Keratinocyte (primary cell): Measurements from ENCODE around the gene DLX2. TPM values are rescaled to one million over a fixed set of nuclear protein-coding genes. Genes with fewer than 3 reads are reported as not detected.

ENCODE experiments used
- DNase-seq: peaks from one replicate; pipeline ENCODE4 v3.0.0-alpha.2; 2011; ENCODE audit warnings: low read depth, missing footprints, low spot score
- FAIRE-seq: peaks from 2 replicates; lab custom pipeline; 2011; peaks lifted over from hg19 to GRCh38; lab: Jason Lieb, UNC
- H2AFZ ChIP-seq: 2 replicates; pipeline ENCODE4 v1.6.0; 2012; ENCODE audit warnings: low read length, control low read depth, inconsistent platforms; ENCODE audit not compliant: control insufficient read depth
- H3K27ac ChIP-seq: 2 replicates; pipeline ENCODE4 v1.5.1; 2011; ENCODE audit warnings: low read length; ENCODE audit not compliant: control insufficient read depth, insufficient read depth
- H3K27me3 ChIP-seq: 3 replicates; pipeline ENCODE4 v1.6.0; 2011; ENCODE audit warnings: low read length; ENCODE audit not compliant: control insufficient read depth, insufficient read depth; ENCODE audit errors: extremely low read depth
- H3K36me3 ChIP-seq, 2 experiments: 2 replicates in 1 of 2; 3 replicates in 1 of 2; pipeline ENCODE4 v1.5.1; 2011; ENCODE audit warnings: low read length in 2 of 2, mild to moderate bottlenecking in 1 of 2; ENCODE audit not compliant: control insufficient read depth in 2 of 2, insufficient read depth in 2 of 2; ENCODE audit errors: extremely low read depth in 1 of 2
- H3K4me1 ChIP-seq: 3 replicates; pipeline ENCODE4 v1.5.1; 2011; ENCODE audit warnings: low read length; ENCODE audit not compliant: control insufficient read depth, insufficient read depth; ENCODE audit errors: extremely low read depth
- H3K4me2 ChIP-seq: 3 replicates; pipeline ENCODE4 v1.6.0; 2011; ENCODE audit warnings: low read depth, low read length; ENCODE audit not compliant: control insufficient read depth, insufficient read depth; ENCODE audit errors: extremely low read depth
- H3K4me3 ChIP-seq, 3 experiments: fragments of 200-600 bp in 1 of 3; sonication (generic) in 1 of 3; 2 replicates in 2 of 3; 3 replicates in 1 of 3; pipeline ENCODE4 v1.5.1; 2011 to 2016; ENCODE audit warnings: low read length in 3 of 3, mild to moderate bottlenecking in 3 of 3, control low read depth in 2 of 3, inconsistent platforms in 1 of 3, low read depth in 1 of 3, mixed read lengths in 1 of 3, mixed run types in 1 of 3, moderate library complexity in 1 of 3; ENCODE audit not compliant: control insufficient read depth in 2 of 3, insufficient read depth in 2 of 3; ENCODE audit errors: extremely low read depth in 1 of 3
- H3K79me2 ChIP-seq: 2 replicates; pipeline ENCODE4 v1.6.0; 2012; ENCODE audit warnings: low read length; ENCODE audit not compliant: control insufficient read depth, insufficient read depth
- H3K9ac ChIP-seq: 3 replicates; pipeline ENCODE4 v1.6.0; 2011; ENCODE audit warnings: low read length; ENCODE audit not compliant: control insufficient read depth, insufficient read depth; ENCODE audit errors: extremely low read depth
- H3K9me1 ChIP-seq: 3 replicates; pipeline ENCODE4 v1.6.0; 2011; ENCODE audit warnings: low read length; ENCODE audit not compliant: control insufficient read depth, insufficient read depth; ENCODE audit errors: extremely low read depth
- H3K9me3 ChIP-seq: 2 replicates; pipeline ENCODE4 v1.5.1; 2012; ENCODE audit warnings: low read depth, low read length; ENCODE audit not compliant: control insufficient read depth
- H4K20me1 ChIP-seq: 3 replicates; pipeline ENCODE4 v1.6.0; 2011; ENCODE audit warnings: low read length; ENCODE audit not compliant: control insufficient read depth, insufficient read depth; ENCODE audit errors: extremely low read depth
- CTCF ChIP-seq, 3 experiments: IDR thresholded peaks in 1 of 3; conservative IDR thresholded peaks in 1 of 3; optimal IDR thresholded peaks in 1 of 3; 2 replicates in 2 of 3; 3 replicates in 1 of 3; pipeline versions ENCODE3 to v1.5.1; 2011; ENCODE audit warnings: low read length in 3 of 3, mild to moderate bottlenecking in 3 of 3, moderate library complexity in 2 of 3, control low read depth in 1 of 3, inconsistent platforms in 1 of 3; ENCODE audit not compliant: insufficient read depth in 2 of 3; ENCODE audit errors: extremely low read depth in 1 of 3
- EZH2 ChIP-seq: IDR thresholded peaks from one replicate; pipeline ENCODE4 v1.6.1; 2012; ENCODE audit warnings: inconsistent platforms, mild to moderate bottlenecking, low read length, moderate library complexity
- dilution Hi-C: fragments of 300-500 bp; cut with MboI; formaldehyde crosslinking; loops from one replicate; pipeline ENCODE4 v1.7.0; 2020; ENCODE audit warnings: low sequenced_read_pairs; ENCODE audit not compliant: extremely low pct_ligation_motif_present
- polyA plus RNA-seq, 5 experiments: library from polyadenylated mRNA; depleted of rRNA in 3 of 5; stranded (reverse) in 3 of 5; stranded (forward) in 1 of 5; unstranded in 1 of 5; fragments of >200 nt; gene quantifications; 1 replicate in 1 of 5; 2 replicates in 3 of 5; 3 replicates in 1 of 5; pipeline versions ENCODE4 v1.2.1 to v1.2.3, GENCODE V29; 2011 to 2012; ENCODE audit warnings: missing spikeins in 2 of 5, low read depth in 1 of 5, low replicate concordance in 1 of 5

Gene DLX2
- polyA plus RNA-seq, 1 donor (not counting 4 experiments of a cell fraction or from before 2014, with no cell fraction given) = 0.29 TPM

- no peak overlapping the region for H3K4me3 ChIP-seq
- H3K27ac ChIP-seq = no peak overlapping the region
- FAIRE-seq (no peak), DNase-seq (no peak)
- no peaks in the 10 kb centered on the region for H3K9me3 ChIP-seq
- H2AFZ ChIP-seq = no peak overlapping the region
- no peak overlapping the region for H3K4me2 ChIP-seq
- H4K20me1 ChIP-seq = no peaks in the 10 kb centered on the region
- H3K79me2 ChIP-seq = no peaks in the 10 kb centered on the region
- TF ChIP-seq EZH2 (no peak), CTCF (optimal IDR thresholded peaks at IDR 0.05 in 1 of 3, IDR thresholded peaks at IDR 0.05 in 1 of 3, conservative IDR thresholded peaks at IDR 0.05 in 1 of 3; ENCODE audit: extremely low read depth in 1 of 3, insufficient read depth in 2 of 3, low read length in 3 of 3) (no peak)
- peaks cover 48% of the 10 kb centered on the region for H3K27me3 ChIP-seq
- H3K36me3 ChIP-seq = no peaks in the 10 kb centered on the region
- H3K9me1 ChIP-seq = no peaks in the 10 kb centered on the region
- H3K4me1 ChIP-seq = peaks cover 20% of the 10 kb centered on the region
- dilution Hi-C loops = no loop called here
- H3K9ac ChIP-seq = no peak overlapping the region
Observed at GRCh38 chr2:172079838-172080640, 22.7 kb downstream of the DLX2 start.

- Histone ChIP-seq H3K27ac (no peak overlapping the region), H3K4me2 (no peak overlapping the region), H3K9me1 (no peaks in the 10 kb centered on the region), H3K9ac (no peak overlapping the region), H3K9me3 (no peaks in the 10 kb centered on the region), H4K20me1 (no peaks in the 10 kb centered on the region), H3K79me2 (no peaks in the 10 kb centered on the region), H2AFZ (no peak overlapping the region), H3K36me3 (no peaks in the 10 kb centered on the region), H3K4me3 (no peak overlapping the region), H3K4me1 (peaks cover 14% of the 10 kb centered on the region), H3K27me3 (peaks cover 45% of the 10 kb centered on the region)
- TF ChIP-seq EZH2 = no peak
- TF ChIP-seq CTCF (optimal IDR thresholded peaks at IDR 0.05 in 1 of 3, IDR thresholded peaks at IDR 0.05 in 1 of 3, conservative IDR thresholded peaks at IDR 0.05 in 1 of 3; ENCODE audit: extremely low read depth in 1 of 3, insufficient read depth in 2 of 3, low read length in 3 of 3) = no peak
- DNase-seq = no peak
- FAIRE-seq = no peak
- dilution Hi-C loops = no loop called here
Observed at GRCh38 chr2:172079416-172079815, 23.3 kb downstream of the DLX2 start.
